HepG2 (cell line): ENCODE measurements around the gene GPX2. TPM values are rescaled to one million over a fixed set of nuclear protein-coding genes. Genes with fewer than 3 reads are reported as not detected.

Experiments used
- ATF2 ChIP-seq: sonication (generic); formaldehyde crosslinking; IDR thresholded peaks from 2 replicates; pipeline ENCODE4 v1.4.0; 2020; ENCODE audit warnings: missing genetic modification reagents
- FOXO1 ChIP-seq: sonication (generic); formaldehyde crosslinking; IDR thresholded peaks from 2 replicates; pipeline ENCODE4 v1.4.0; 2020; ENCODE audit warnings: missing genetic modification reagents
- MIER3 ChIP-seq: IDR thresholded peaks from 2 replicates; pipeline ENCODE4 v1.6.1; 2016; ENCODE audit warnings: missing compliant biosample characterization, borderline replicate concordance
- SMARCE1 ChIP-seq: fragments of 450-650 bp; IDR thresholded peaks from 2 replicates; pipeline ENCODE4 v1.6.1; 2017; ENCODE audit warnings: borderline replicate concordance
- TBX3 ChIP-seq: fragments of 450-650 bp; IDR thresholded peaks from 2 replicates; pipeline ENCODE4 v1.6.1; 2017; ENCODE audit warnings: antibody characterized with exemption, mild to moderate bottlenecking, inconsistent platforms, borderline replicate concordance
- ZFP36L2 ChIP-seq: sonication (generic); formaldehyde crosslinking; IDR thresholded peaks from 2 replicates; pipeline ENCODE4 v1.4.0; 2020; ENCODE audit warnings: missing genetic modification reagents
- ZNF180 ChIP-seq: sonication (generic); formaldehyde crosslinking; IDR thresholded peaks from 2 replicates; pipeline ENCODE4 v1.4.0; 2020; ENCODE audit warnings: low read depth, missing genetic modification reagents, borderline replicate concordance
- ZNF501 ChIP-seq: sonication (generic); formaldehyde crosslinking; IDR thresholded peaks from 2 replicates; pipeline ENCODE4 v1.5.1; 2020; ENCODE audit warnings: mild to moderate bottlenecking, moderate library complexity, missing genetic modification reagents
- ZNF576 ChIP-seq: sonication (generic); formaldehyde crosslinking; IDR thresholded peaks from 2 replicates; pipeline ENCODE4 v1.4.0; 2020; ENCODE audit warnings: mild to moderate bottlenecking, missing genetic modification reagents
- ZNF777 ChIP-seq: sonication (generic); formaldehyde crosslinking; IDR thresholded peaks from 2 replicates; pipeline ENCODE4 v1.4.0; 2020; ENCODE audit warnings: missing genetic modification reagents
- polyA plus RNA-seq, 8 experiments: library from polyadenylated mRNA; depleted of rRNA in 3 of 8; stranded (reverse) in 7 of 8; unstranded in 1 of 8; fragments of >200 nt; fragmentation: Illumina TruSeq in 4 of 8; extraction: Trizol in 4 of 8; gene quantifications; 2 replicates each; pipeline versions ENCODE4 v1.2.1 to v1.2.3, GENCODE V29; 2011 to 2016; ENCODE audit warnings: low read depth in 4 of 8, missing spikeins in 1 of 8, mixed read lengths in 1 of 8; ENCODE audit not compliant: insufficient read depth in 1 of 8
- total RNA-seq, 5 experiments: library from RNA; depleted of rRNA; stranded (reverse); fragments of >200 nt; fragmentation: Illumina TruSeq; extraction: Trizol; gene quantifications; 2 replicates each; pipeline ENCODE4 v1.2.3, GENCODE V29; 2016; ENCODE audit warnings: low read depth in 1 of 5
- TF ChIP-seq, protein P1 (sequence below): sonication (generic); formaldehyde crosslinking; IDR thresholded peaks from 2 replicates; pipeline ENCODE4 v1.8.1; 2023; ENCODE audit warnings: missing genetic modification reagents, mild to moderate bottlenecking, borderline replicate concordance
- TF ChIP-seq, protein P2 (sequence below): sonication (generic); formaldehyde crosslinking; IDR thresholded peaks from 2 replicates; pipeline ENCODE4 v1.4.0; 2020; ENCODE audit warnings: missing genetic modification reagents

GPX2 gene
- total and polyA plus RNA-seq, 2 of the 13 experiments (the other 11 are each of a cell fraction or from before 2014, with no cell fraction given): 526 to 674 TPM

- TF ChIP-seq SMARCE1 (no peak), ATF2 (CRISPR knock-in tag) (no peak), ZNF777 (CRISPR knock-in tag) (no peak), ZNF501 (CRISPR knock-in tag) (no peak), ZNF576 (CRISPR knock-in tag) (no peak), ZFP36L2 (no peak), FOXO1 (no peak), ZNF180 (CRISPR knock-in tag) (no peak), MIER3 (CRISPR knock-in tag) (no peak), TBX3 (no peak)
- TF ChIP-seq, protein P1, sequence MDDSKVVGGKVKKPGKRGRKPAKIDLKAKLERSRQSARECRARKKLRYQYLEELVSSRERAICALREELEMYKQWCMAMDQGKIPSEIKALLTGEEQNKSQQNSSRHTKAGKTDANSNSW (CRISPR knock-in tag): no peak
- TF ChIP-seq, protein P2, sequence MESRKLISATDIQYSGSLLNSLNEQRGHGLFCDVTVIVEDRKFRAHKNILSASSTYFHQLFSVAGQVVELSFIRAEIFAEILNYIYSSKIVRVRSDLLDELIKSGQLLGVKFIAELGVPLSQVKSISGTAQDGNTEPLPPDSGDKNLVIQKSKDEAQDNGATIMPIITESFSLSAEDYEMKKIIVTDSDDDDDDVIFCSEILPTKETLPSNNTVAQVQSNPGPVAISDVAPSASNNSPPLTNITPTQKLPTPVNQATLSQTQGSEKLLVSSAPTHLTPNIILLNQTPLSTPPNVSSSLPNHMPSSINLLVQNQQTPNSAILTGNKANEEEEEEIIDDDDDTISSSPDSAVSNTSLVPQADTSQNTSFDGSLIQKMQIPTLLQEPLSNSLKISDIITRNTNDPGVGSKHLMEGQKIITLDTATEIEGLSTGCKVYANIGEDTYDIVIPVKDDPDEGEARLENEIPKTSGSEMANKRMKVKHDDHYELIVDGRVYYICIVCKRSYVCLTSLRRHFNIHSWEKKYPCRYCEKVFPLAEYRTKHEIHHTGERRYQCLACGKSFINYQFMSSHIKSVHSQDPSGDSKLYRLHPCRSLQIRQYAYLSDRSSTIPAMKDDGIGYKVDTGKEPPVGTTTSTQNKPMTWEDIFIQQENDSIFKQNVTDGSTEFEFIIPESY (CRISPR knock-in tag): no peak
These were observed 14.1 kb downstream of the GPX2 start (continued) for GRCh38 chr14:64928239-64929013.
